Dendritic cell treated with granulocyte-macrophage colony-stimulating factor and Interleukin-4, amounts not matched to agents 40 ng/mL and 50 ng/mL, for 4 days (primary cell): ENCODE results near the gene TM2D3.

ENCODE experiments used
- H3K27ac Mint-ChIP-seq: one replicate; pipeline ENCODE4 v1.8.0; 2022; ENCODE audit warnings: mild to moderate bottlenecking, mixed read lengths
- H3K27me3 Mint-ChIP-seq: one replicate; pipeline ENCODE4 v1.8.0; 2022; ENCODE audit warnings: mild to moderate bottlenecking, mixed read lengths
- H3K36me3 Mint-ChIP-seq: one replicate; pipeline ENCODE4 v1.8.0; 2022; ENCODE audit warnings: low read depth, mixed read lengths
- H3K4me1 Mint-ChIP-seq: one replicate; pipeline ENCODE4 v1.8.0; 2022; ENCODE audit warnings: low read depth, mixed read lengths
- H3K4me3 Mint-ChIP-seq: one replicate; pipeline ENCODE4 v1.8.0; 2022; ENCODE audit warnings: mild to moderate bottlenecking, moderate library complexity, mixed read lengths
- H3K9me3 Mint-ChIP-seq: one replicate; pipeline ENCODE4 v1.8.0; 2022; ENCODE audit warnings: mixed read lengths
- intact Hi-C: fragments of 100-400 bp; cut with micrococcal nuclease; formaldehyde crosslinking; loops from one replicate; pipeline ENCODE4 v1.15.0; 2022

Gene TM2D3

DNA sequence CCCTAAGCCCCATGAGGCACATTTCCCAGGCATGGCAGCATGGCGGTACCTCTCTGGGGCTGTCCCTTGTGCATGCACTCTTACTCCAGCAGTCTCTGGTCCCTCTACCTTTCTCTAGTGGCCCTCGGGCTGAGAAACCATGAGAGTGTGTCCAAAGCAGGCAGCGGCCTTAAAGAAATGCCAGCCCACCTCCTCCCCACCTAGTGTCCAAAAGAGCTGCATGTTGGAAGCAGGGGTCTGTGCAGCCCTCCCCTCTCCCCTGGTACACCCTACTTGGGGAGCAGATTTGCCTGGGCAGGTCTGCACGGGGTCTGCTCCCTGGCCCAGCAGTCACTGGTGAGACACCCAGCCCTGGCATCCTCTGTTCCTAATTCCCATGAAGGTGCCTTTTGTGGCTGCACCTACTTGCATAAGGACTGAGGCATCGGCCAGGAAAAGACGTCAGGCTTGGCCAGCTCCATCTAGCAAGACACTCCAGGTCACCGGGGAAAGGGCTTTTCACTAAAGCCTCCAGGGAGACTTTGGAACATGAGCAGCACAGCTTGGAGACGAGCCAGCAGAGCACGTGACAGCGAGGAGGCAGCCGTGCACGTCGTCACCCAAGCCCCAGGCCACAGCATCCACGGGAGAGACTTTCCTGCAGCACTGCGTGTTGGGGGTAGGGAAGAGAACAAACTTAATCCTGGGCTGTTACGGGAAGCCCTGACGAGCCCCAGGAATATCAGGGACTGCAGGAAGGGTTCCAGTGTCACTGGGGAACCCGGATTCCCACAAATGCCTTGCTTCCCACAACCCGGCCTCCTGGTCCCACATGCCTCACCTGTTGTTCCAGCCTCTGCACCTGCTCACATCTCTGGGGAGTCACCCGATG, 38.8 kb downstream of the TM2D3 start:
- H3K4me3 Mint-ChIP-seq: no peak overlapping the region
- no peaks in the 10 kb centered on the region for H3K9me3 Mint-ChIP-seq
- no peaks in the 10 kb centered on the region for H3K4me1 Mint-ChIP-seq
- no peaks in the 10 kb centered on the region for H3K36me3 Mint-ChIP-seq
- peaks cover 3% of the 10 kb centered on the region for H3K27me3 Mint-ChIP-seq
- intact Hi-C loops: no loop called here
- H3K27ac Mint-ChIP-seq: no peak overlapping the region

GRCh38 chr15:101612676-101613075, 39.5 kb downstream of the TM2D3 start:
- H3K9me3 Mint-ChIP-seq: no peaks in the 10 kb centered on the region
- H3K36me3 Mint-ChIP-seq: no peaks in the 10 kb centered on the region
- intact Hi-C loops: no loop called here
- H3K4me1 Mint-ChIP-seq: no peaks in the 10 kb centered on the region
- H3K27me3 Mint-ChIP-seq: peaks cover 3% of the 10 kb centered on the region
- H3K4me3 Mint-ChIP-seq: no peak overlapping the region
- H3K27ac Mint-ChIP-seq: no peak overlapping the region

DNA sequence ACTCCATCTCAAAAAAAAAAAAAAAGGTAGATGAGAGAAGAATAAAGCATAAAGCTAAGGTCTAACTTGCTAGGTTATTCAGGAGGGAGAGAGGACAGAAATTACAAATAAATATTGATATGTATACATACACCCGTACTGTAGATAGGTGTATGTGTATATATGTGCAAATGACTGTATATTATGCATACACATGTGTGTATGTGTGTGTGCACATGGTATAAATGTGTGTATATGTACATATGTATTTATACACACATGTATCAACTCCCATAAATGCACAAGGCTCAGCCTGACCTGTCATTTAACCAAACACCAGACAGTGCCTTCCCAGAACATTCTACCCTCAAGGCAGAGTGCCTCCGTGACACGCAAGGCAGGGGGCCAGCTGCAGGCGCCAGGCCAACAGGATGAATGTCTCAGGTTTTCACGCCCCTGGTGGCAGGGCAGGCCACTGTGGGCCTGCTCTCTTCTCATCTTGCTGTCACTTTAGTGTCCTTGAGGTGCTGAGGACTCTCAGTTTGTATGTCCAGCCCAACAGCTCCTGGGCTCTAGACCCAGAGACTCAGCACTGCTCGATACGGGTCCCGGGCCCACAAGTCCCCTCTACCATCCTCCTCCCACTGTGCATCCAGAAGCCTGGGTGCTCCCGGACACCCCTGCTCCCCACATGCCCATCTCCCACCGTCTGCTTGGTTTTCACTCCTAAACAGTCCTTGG, 40.4 kb downstream of the TM2D3 start:
- intact Hi-C loops: no loop called here
- Mint-ChIP-seq H3K36me3 (no peaks in the 10 kb centered on the region), H3K9me3 (no peaks in the 10 kb centered on the region), H3K27me3 (peaks cover 3% of the 10 kb centered on the region), H3K4me1 (no peaks in the 10 kb centered on the region), H3K27ac (no peak overlapping the region), H3K4me3 (no peak overlapping the region)

- Mint-ChIP-seq H3K27ac (no peak overlapping the region), H3K4me1 (no peaks in the 10 kb centered on the region), H3K9me3 (no peaks in the 10 kb centered on the region), H3K4me3 (no peak overlapping the region), H3K27me3 (peaks cover 3% of the 10 kb centered on the region), H3K36me3 (no peaks in the 10 kb centered on the region)
- intact Hi-C loops: no loop called here
These were observed 41.2 kb downstream of the TM2D3 start for GRCh38 chr15:101611007-101611406.

DNA sequence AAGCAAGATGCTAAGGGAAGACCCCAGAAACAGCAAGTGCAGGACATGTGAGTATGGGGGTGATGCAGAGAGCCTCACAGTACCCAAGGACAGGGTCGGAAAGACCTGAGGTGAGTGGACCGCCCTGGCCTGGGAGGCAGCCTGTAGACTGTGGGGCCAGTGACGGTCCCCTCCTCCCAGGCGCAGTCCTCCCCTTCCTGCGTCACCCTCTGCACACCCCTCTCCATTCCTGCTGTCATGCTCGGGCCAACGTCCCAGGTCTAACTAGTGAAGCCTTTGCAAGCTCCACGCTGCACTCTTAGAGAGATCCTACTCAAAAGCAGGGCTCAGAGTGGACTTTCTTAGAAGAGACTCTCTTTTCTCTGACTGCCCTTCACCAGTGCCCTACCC, 41.6 kb downstream of the TM2D3 start:
- no peak overlapping the region for H3K4me3 Mint-ChIP-seq
- H3K27ac Mint-ChIP-seq: no peak overlapping the region
- no peaks in the 10 kb centered on the region for H3K4me1 Mint-ChIP-seq
- H3K36me3 Mint-ChIP-seq: no peaks in the 10 kb centered on the region
- H3K27me3 Mint-ChIP-seq: peaks cover under 1% of the 10 kb centered on the region
- intact Hi-C loops: no loop called here
- H3K9me3 Mint-ChIP-seq: no peaks in the 10 kb centered on the region

DNA sequence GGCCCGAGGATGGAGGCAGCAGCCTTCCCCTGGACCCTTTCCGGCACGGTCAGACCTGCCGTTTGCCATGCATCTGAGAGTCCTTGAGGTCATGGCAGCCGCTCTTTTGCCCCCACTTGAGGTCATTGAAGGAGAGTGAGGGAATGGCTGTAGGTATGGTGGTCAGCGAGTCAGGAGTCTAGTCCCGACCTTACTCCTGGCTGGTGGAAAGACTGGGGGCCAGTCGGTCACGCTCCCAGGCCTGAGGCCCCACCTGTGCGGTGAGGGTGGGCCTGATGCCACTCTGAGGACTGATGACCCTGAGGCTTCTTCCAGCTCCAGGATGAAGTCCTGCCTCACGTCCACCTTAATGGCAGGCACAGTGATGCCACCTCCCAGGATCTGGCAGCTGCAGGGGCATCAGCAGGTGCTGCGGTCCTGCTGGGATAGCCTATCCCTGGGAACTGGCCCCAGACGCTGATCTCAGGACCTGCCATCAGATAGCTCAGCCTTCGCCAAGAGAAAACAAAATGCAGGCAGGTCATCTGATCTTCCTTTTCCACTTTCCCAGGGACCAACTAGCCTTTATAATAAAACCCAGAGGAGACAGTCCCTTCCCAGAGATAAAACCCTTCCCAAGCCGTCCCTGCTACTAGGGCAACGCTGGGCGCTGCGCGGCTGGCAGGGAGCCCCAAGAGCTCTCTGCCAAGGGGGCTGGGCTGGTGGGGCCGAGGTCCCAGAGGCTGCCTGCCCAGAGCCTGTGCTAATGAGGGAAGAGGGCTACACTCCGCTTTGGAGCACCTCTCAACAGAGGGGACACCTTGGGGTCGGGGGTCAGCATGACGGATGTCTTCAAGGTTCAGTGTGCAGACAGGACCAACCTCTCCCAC, 42.2 kb downstream of the TM2D3 start:
- Mint-ChIP-seq H3K4me1 (no peaks in the 10 kb centered on the region), H3K27ac (no peak overlapping the region), H3K36me3 (no peaks in the 10 kb centered on the region), H3K9me3 (no peaks in the 10 kb centered on the region), H3K4me3 (no peak overlapping the region), H3K27me3 (no peaks in the 10 kb centered on the region)
- intact Hi-C loops: no loop called here

DNA sequence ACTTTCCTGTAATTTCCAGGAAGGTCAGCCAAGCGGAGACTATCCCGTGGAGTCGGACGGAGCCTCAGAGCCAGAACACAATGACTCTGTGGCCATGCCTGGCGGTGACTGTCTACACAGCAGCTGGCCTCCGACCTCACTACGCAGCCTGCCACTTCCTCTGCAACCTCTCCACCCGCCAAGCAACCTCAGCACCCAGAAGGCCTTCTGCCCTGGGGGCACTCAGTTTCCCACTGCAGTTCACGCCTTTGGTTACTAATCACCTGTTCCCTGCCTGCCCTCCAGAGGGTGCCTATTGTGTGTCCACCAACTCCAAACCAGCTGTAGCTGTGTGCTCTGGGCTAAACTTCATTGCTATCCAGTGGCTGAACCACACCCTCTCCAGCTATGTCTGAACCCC, 44.0 kb downstream of the TM2D3 start:
- no peaks in the 10 kb centered on the region for H3K4me1 Mint-ChIP-seq
- H3K4me3 Mint-ChIP-seq: no peak overlapping the region
- intact Hi-C loops: no loop called here
- peaks cover 5% of the 10 kb centered on the region for H3K27me3 Mint-ChIP-seq
- no peak overlapping the region for H3K27ac Mint-ChIP-seq
- no peaks in the 10 kb centered on the region for H3K9me3 Mint-ChIP-seq
- H3K36me3 Mint-ChIP-seq: no peaks in the 10 kb centered on the region

- Mint-ChIP-seq H3K27ac (no peak overlapping the region), H3K27me3 (peaks cover 5% of the 10 kb centered on the region), H3K4me1 (no peaks in the 10 kb centered on the region), H3K36me3 (no peaks in the 10 kb centered on the region), H3K9me3 (no peaks in the 10 kb centered on the region), H3K4me3 (no peak overlapping the region)
- intact Hi-C loops: no loop called here
These were observed 45.1 kb downstream of the TM2D3 start for GRCh38 chr15:101607108-101607507.

DNA sequence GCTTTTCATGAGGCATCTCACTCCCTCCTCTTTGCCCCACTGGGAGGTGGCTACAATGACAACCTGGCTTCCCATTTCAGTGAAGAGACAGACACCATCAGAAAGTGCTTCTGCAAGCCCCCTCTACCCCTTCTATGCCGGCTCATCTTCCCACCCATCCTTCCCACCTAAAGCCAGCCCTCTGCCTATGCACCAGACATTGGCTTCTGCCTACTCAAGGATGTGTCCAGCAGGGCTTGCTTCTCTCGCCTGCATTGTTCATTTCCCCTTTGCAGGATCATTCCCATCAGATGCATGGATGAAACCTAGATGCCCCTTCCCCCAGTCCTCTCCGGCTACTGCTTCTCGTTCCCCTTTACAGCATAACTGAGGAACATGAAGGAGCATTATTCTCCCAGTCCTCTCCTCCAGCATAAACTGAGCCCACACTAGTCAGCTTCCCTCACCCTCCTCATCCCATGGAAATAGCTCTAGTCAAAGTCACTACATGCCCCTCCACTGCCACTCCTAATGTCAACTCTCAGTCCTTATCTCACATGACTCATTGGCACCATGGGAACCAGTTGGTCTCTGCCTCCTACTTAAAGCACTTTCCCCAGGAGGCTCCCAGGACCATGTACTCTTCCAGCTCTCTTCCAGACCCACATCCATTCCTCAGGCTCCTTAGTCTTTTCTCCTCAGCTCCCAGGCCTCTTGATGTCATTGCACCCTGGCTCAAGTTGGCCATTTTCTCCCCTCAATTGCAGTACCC, 47.9 kb downstream of the TM2D3 start:
- intact Hi-C loops: no loop called here
- Mint-ChIP-seq H3K4me3 (no peak overlapping the region), H3K27me3 (peaks cover 12% of the 10 kb centered on the region), H3K9me3 (no peaks in the 10 kb centered on the region), H3K36me3 (no peaks in the 10 kb centered on the region), H3K4me1 (no peaks in the 10 kb centered on the region), H3K27ac (no peak overlapping the region)

DNA sequence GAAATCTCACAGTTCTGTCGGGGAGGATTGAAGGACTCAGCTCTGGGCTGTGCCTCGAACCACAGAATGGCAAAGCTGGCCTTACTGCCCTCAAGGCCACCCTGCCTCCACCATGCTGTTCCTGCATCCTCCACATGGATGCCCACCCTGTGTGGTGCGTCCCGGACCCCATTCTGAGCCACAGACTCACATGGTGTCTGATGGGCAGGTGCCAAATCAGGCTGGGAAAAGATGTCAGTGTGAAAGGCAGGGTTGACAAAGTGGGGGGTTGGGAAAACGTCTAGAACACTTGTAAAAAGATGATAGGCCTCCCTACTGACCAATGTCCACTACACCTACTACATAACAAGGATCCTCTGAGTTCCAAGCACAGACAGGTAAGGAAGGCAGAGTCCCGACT, 49.4 kb downstream of the TM2D3 start:
- H3K4me3 Mint-ChIP-seq: no peak overlapping the region
- no peaks in the 10 kb centered on the region for H3K36me3 Mint-ChIP-seq
- H3K4me1 Mint-ChIP-seq: no peaks in the 10 kb centered on the region
- H3K27me3 Mint-ChIP-seq: peaks cover 14% of the 10 kb centered on the region
- intact Hi-C loops: no loop called here
- H3K27ac Mint-ChIP-seq: no peak overlapping the region
- H3K9me3 Mint-ChIP-seq: no peaks in the 10 kb centered on the region

- Mint-ChIP-seq H3K27me3 (peaks cover 25% of the 10 kb centered on the region), H3K4me1 (no peaks in the 10 kb centered on the region), H3K27ac (no peak overlapping the region), H3K36me3 (no peaks in the 10 kb centered on the region), H3K9me3 (peaks cover 24% of the 10 kb centered on the region), H3K4me3 (no peak overlapping the region)
- intact Hi-C loops: no loop called here
These were observed 52.1 kb downstream of the TM2D3 start for GRCh38 chr15:101600035-101600434.

- intact Hi-C loops: no loop called here
- Mint-ChIP-seq H3K27ac (no peak overlapping the region), H3K4me1 (no peaks in the 10 kb centered on the region), H3K4me3 (no peak overlapping the region), H3K27me3 (peaks cover 23% of the 10 kb centered on the region), H3K9me3 (peaks cover 34% of the 10 kb centered on the region), H3K36me3 (no peaks in the 10 kb centered on the region)
These were observed 53.1 kb downstream of the TM2D3 start for GRCh38 chr15:101599091-101599490.

DNA sequence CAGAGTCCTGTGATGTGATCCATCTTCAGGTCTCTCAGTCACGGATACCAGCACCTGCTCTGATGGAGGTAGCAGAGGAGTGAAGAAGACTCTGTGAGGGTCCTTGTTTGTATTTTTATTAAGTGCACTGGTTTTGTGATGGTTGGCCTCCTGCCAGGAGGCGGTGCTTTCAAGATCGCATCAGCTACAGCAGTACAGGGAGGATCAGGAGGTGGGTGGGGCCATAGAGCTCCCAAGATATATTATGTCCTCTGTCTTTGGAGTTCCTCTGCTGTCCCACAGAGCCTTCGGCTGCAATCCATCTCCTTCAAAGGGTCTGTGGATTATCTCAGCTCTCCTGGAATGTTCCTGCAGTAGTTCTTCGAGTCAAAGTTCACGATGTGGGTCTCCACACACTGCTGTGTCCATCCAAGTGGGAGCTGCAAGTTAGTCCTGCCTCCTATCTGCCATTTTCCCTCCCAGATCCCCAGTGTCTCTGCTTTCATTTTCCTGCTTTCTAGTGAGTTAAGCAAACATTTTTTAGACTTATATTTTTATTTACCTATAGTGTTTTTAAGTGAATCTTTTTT, 54.7 kb downstream of the TM2D3 start:
- Mint-ChIP-seq H3K4me3 (no peak overlapping the region), H3K9me3 (peaks cover 41% of the 10 kb centered on the region), H3K4me1 (no peaks in the 10 kb centered on the region), H3K36me3 (no peaks in the 10 kb centered on the region), H3K27ac (no peak overlapping the region), H3K27me3 (peaks cover 26% of the 10 kb centered on the region)
- intact Hi-C loops: no loop called here
